ENCODE measurements around the gene DDX10.

DDX10 gene

GRCh38 chr11:108958368-108959104, 293.7 kb downstream of the DDX10 start:
- no peak for ATAC-seq (ENCODE audit: insufficient read depth, low read depth)
- H3K4me3 ChIP-seq (ENCODE audit: low read depth in 1 of 2, low read length in 2 of 2), result no peak overlapping the region
- no peak for DNase-seq

GRCh38 chr11:108959105-108959761, 294.4 kb downstream of the DDX10 start:
- no peak for DNase-seq
- no peaks in the 10 kb centered on the region for H3K36me3 ChIP-seq (ENCODE audit: insufficient read depth, low read length)
- no peak overlapping the region for H3K4me2 ChIP-seq (ENCODE audit: insufficient read depth, low read length)
- no peaks in the 10 kb centered on the region for H4K20me1 ChIP-seq (ENCODE audit: insufficient read depth, low read length)
- ATAC-seq (ENCODE audit: insufficient read depth, low read depth), result no peak
- H3K4me3 ChIP-seq (ENCODE audit: low read depth in 1 of 2, low read length in 2 of 2), result no peak overlapping the region
- H3K9ac ChIP-seq (ENCODE audit: low read depth, low read length), result no peak overlapping the region
- no peaks in the 10 kb centered on the region for H3K4me1 ChIP-seq (ENCODE audit: insufficient read depth, low read length)
- no peaks in the 10 kb centered on the region for H3K27me3 ChIP-seq (ENCODE audit: insufficient read depth, low read length, poor library complexity)
- no peak for TF ChIP-seq EZH2 (IDR thresholded peaks at IDR 0.05; ENCODE audit: borderline replicate concordance, low read depth, low read length, severe bottlenecking)
- TF ChIP-seq, protein P1, sequence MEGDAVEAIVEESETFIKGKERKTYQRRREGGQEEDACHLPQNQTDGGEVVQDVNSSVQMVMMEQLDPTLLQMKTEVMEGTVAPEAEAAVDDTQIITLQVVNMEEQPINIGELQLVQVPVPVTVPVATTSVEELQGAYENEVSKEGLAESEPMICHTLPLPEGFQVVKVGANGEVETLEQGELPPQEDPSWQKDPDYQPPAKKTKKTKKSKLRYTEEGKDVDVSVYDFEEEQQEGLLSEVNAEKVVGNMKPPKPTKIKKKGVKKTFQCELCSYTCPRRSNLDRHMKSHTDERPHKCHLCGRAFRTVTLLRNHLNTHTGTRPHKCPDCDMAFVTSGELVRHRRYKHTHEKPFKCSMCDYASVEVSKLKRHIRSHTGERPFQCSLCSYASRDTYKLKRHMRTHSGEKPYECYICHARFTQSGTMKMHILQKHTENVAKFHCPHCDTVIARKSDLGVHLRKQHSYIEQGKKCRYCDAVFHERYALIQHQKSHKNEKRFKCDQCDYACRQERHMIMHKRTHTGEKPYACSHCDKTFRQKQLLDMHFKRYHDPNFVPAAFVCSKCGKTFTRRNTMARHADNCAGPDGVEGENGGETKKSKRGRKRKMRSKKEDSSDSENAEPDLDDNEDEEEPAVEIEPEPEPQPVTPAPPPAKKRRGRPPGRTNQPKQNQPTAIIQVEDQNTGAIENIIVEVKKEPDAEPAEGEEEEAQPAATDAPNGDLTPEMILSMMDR (IDR thresholded peaks at IDR 0.05; ENCODE audit: borderline replicate concordance, extremely low read depth, low read length, poor library complexity, severe bottlenecking), result no peak
- no peak overlapping the region for H2AFZ ChIP-seq (ENCODE audit: low read depth, low read length)
- H3K79me2 ChIP-seq (ENCODE audit: insufficient read depth, low read length), result no peaks in the 10 kb centered on the region
- no peak overlapping the region for H3K27ac ChIP-seq (ENCODE audit: low read length)
- no peaks in the 10 kb centered on the region for H3K9me3 ChIP-seq (ENCODE audit: insufficient read depth, low read length, severe bottlenecking)

More at GRCh38 chr11:108958368-108959104, 293.7 kb downstream of the DDX10 start:
- no peaks in the 10 kb centered on the region for H3K79me2 ChIP-seq (ENCODE audit: insufficient read depth, low read length)
- H3K9ac ChIP-seq (ENCODE audit: low read depth, low read length), result no peak overlapping the region
- no peaks in the 10 kb centered on the region for H4K20me1 ChIP-seq (ENCODE audit: insufficient read depth, low read length)
- no peak for TF ChIP-seq EZH2 (IDR thresholded peaks at IDR 0.05; ENCODE audit: borderline replicate concordance, low read depth, low read length, severe bottlenecking)
- TF ChIP-seq, protein P1 (IDR thresholded peaks at IDR 0.05; ENCODE audit: borderline replicate concordance, extremely low read depth, low read length, poor library complexity, severe bottlenecking), result no peak
- no peaks in the 10 kb centered on the region for H3K36me3 ChIP-seq (ENCODE audit: insufficient read depth, low read length)
- H3K9me3 ChIP-seq (ENCODE audit: insufficient read depth, low read length, severe bottlenecking), result no peaks in the 10 kb centered on the region
- H3K4me1 ChIP-seq (ENCODE audit: insufficient read depth, low read length), result no peaks in the 10 kb centered on the region
- no peak overlapping the region for H2AFZ ChIP-seq (ENCODE audit: low read depth, low read length)
- no peaks in the 10 kb centered on the region for H3K27me3 ChIP-seq (ENCODE audit: insufficient read depth, low read length, poor library complexity)
- no peak overlapping the region for H3K4me2 ChIP-seq (ENCODE audit: insufficient read depth, low read length)
- H3K27ac ChIP-seq (ENCODE audit: low read length), result no peak overlapping the region

DNA sequence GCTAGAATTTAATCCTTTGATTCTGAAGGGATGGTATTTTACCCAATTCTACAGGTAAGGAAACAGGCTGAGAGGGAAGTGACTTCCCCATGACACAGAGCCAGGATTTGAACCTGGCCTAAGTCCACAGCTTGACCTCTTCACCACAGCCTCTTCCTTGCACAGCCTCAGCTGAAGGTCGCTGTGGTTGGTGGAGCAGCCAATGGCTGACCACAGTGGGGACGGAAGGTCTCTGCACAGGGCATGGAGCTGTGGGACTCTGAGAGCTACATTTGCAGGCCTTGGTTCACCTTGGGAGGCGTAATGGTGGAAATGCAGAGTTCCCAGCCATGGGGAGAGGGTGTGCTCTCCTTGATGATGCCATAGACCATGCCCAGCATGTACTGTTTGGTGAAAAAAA, 295.0 kb downstream of the DDX10 start:
- Histone ChIP-seq H3K36me3 (ENCODE audit: insufficient read depth, low read length) (no peaks in the 10 kb centered on the region), H3K9me3 (ENCODE audit: insufficient read depth, low read length, severe bottlenecking) (no peaks in the 10 kb centered on the region), H3K79me2 (ENCODE audit: insufficient read depth, low read length) (no peaks in the 10 kb centered on the region), H3K27ac (ENCODE audit: low read length) (no peak overlapping the region), H2AFZ (ENCODE audit: low read depth, low read length) (no peak overlapping the region), H3K4me1 (ENCODE audit: insufficient read depth, low read length) (no peaks in the 10 kb centered on the region), H3K9ac (ENCODE audit: low read depth, low read length) (no peak overlapping the region), H4K20me1 (ENCODE audit: insufficient read depth, low read length) (no peaks in the 10 kb centered on the region), H3K4me2 (ENCODE audit: insufficient read depth, low read length) (no peak overlapping the region), H3K4me3 (ENCODE audit: low read depth in 1 of 2, low read length in 2 of 2) (no peak overlapping the region), H3K27me3 (ENCODE audit: insufficient read depth, low read length, poor library complexity) (no peaks in the 10 kb centered on the region)
- DNase-seq (no peak), ATAC-seq (ENCODE audit: insufficient read depth, low read depth) (no peak)
- TF ChIP-seq, protein P1 (IDR thresholded peaks at IDR 0.05; ENCODE audit: borderline replicate concordance, extremely low read depth, low read length, poor library complexity, severe bottlenecking), result no peak
- TF ChIP-seq EZH2 (IDR thresholded peaks at IDR 0.05; ENCODE audit: borderline replicate concordance, low read depth, low read length, severe bottlenecking), result no peak
